HCT116 (cell line): ENCODE results near the gene RNU5B-1. TPM values are rescaled to one million over a fixed set of nuclear protein-coding genes. Genes with fewer than 3 reads are reported as not detected.

Experiments
- ATAC-seq: fragments of 200-7000 bp; cut with Tn5 transposase; 2 replicates; pipeline ENCODE4 v1.9.1; 2020; ENCODE audit warnings: mild to moderate bottlenecking, moderate library complexity
- BruUV-seq: library from RNA; stranded (reverse); fragments of 400-500 nt; replicated peaks from 2 replicates; lab custom pipeline; 2021; lab: Mats Ljungman, UMichigan
- CTCF ChIA-PET: fragments of 300-600 bp; sonication (Branson Sonifier 250); formaldehyde crosslinking; loops from one replicate; lab custom pipeline; 2021; ENCODE audit warnings: antibody characterized with exemption; lab: Charles Lee
- POLR2A ChIA-PET: fragments of 300-600, 350-600 bp; sonication (Branson Sonifier 250); formaldehyde crosslinking; loops from one replicate; lab custom pipeline; 2021; ENCODE audit warnings: antibody characterized with exemption; lab: Charles Lee
- RAD21 ChIA-PET, 2 experiments: fragments of 300-600 bp; sonication (Branson Sonifier 250); formaldehyde crosslinking; loops; one replicate each; lab custom pipeline; 2023; ENCODE audit warnings: low total read pairs in 2 of 2; ENCODE audit not compliant: uncharacterized antibody in 2 of 2, unreplicated experiment in 2 of 2, low non-redundant PET in 1 of 2; lab: Charles Lee
- DNase-seq: peaks from one replicate; pipeline ENCODE4 v3.0.0-alpha.2; 2010; ENCODE audit warnings: low read depth, low spot score
- H2AFZ ChIP-seq: fragments of 200-600 bp; shearing (Covaris generic), sonication (generic); 2 replicates; pipeline ENCODE4 v1.6.1; 2017; ENCODE audit warnings: low read depth, mixed run types, mixed read lengths, antibody characterized with exemption, low read length; ENCODE audit not compliant: poor library complexity, severe bottlenecking
- H3K27ac ChIP-seq: 2 replicates; pipeline ENCODE4 v1.5.1; 2012; ENCODE audit warnings: low read depth, low read length
- H3K27me3 ChIP-seq: fragments of 200-600 bp; sonication (generic); 2 replicates; pipeline ENCODE4 v1.6.1; 2016; ENCODE audit warnings: mixed run types, low read length, mixed read lengths; ENCODE audit not compliant: insufficient read depth
- H3K36me3 ChIP-seq, 2 experiments: fragments of 200-500 bp in 1 of 2; fragments of 200-600 bp in 1 of 2; sonication (Bioruptor generic) in 1 of 2; sonication (generic) in 1 of 2; 2 replicates each; pipeline versions ENCODE4 v1.5.1 to v1.6.1; 2014 to 2016; ENCODE audit warnings: low read length in 2 of 2, inconsistent platforms in 1 of 2, mixed read lengths in 1 of 2, mixed run types in 1 of 2; ENCODE audit not compliant: insufficient read depth in 2 of 2, control insufficient read depth in 1 of 2
- H3K4me1 ChIP-seq, 2 experiments: fragments of 200-600 bp in 1 of 2; sonication (generic) in 1 of 2; 2 replicates each; pipeline versions ENCODE4 v1.5.1 to v1.6.1; 2012 to 2017; ENCODE audit warnings: low read length in 2 of 2, inconsistent platforms in 1 of 2, mild to moderate bottlenecking in 1 of 2, mixed read lengths in 1 of 2, mixed run types in 1 of 2, moderate library complexity in 1 of 2; ENCODE audit not compliant: insufficient read depth in 2 of 2, control insufficient read depth in 1 of 2
- H3K4me2 ChIP-seq: fragments of 200-600 bp; sonication (generic); 2 replicates; pipeline ENCODE4 v1.6.1; 2017; ENCODE audit warnings: mixed run types, low read length, mixed read lengths
- H3K4me3 ChIP-seq, 2 experiments: fragments of 200-600 bp in 1 of 2; sonication (generic) in 1 of 2; replicated peaks in 1 of 2; 2 replicates each; pipeline ENCODE4 v1.5.1; 2011 to 2016; ENCODE audit warnings: low read length in 2 of 2, control low read depth in 1 of 2, low read depth in 1 of 2, mild to moderate bottlenecking in 1 of 2, mixed read lengths in 1 of 2, mixed run types in 1 of 2
- H3K79me2 ChIP-seq: fragments of 200-600 bp; sonication (generic); 2 replicates; pipeline ENCODE4 v1.6.1; 2017; ENCODE audit warnings: mild to moderate bottlenecking, mixed run types, low read length, moderate library complexity, mixed read lengths; ENCODE audit not compliant: insufficient read depth
- H3K9ac ChIP-seq: fragments of 200-600 bp; sonication (generic); 2 replicates; pipeline ENCODE4 v1.6.1; 2016; ENCODE audit warnings: low read length, mixed read lengths
- H3K9me2 ChIP-seq: fragments of 200-600 bp; sonication (generic), shearing (Covaris generic); 2 replicates; pipeline ENCODE4 v1.6.1; 2017; ENCODE audit warnings: mixed run types, mild to moderate bottlenecking, moderate library complexity; ENCODE audit not compliant: insufficient read depth
- H3K9me3 ChIP-seq, 2 experiments: fragments of 200-500 bp in 1 of 2; fragments of 200-600 bp in 1 of 2; sonication (Bioruptor generic) in 1 of 2; sonication (generic) in 1 of 2; 2 replicates each; pipeline ENCODE4 v1.6.1; 2014 to 2017; ENCODE audit warnings: low read length in 2 of 2, mixed read lengths in 2 of 2, inconsistent platforms in 1 of 2, low read depth in 1 of 2, mild to moderate bottlenecking in 1 of 2, mixed run types in 1 of 2, moderate library complexity in 1 of 2; ENCODE audit not compliant: control insufficient read depth in 1 of 2, insufficient read depth in 1 of 2
- H4K20me1 ChIP-seq: fragments of 200-600 bp; sonication (generic), shearing (Covaris generic); 2 replicates; pipeline ENCODE4 v1.6.1; 2017; ENCODE audit warnings: mixed run types, mild to moderate bottlenecking, moderate library complexity; ENCODE audit not compliant: insufficient read depth
- ATF3 ChIP-seq: IDR thresholded peaks from 2 replicates; pipeline ENCODE4 v1.6.1; 2012
- CBX3 ChIP-seq: IDR thresholded peaks from 2 replicates; pipeline ENCODE4 v1.6.1; 2012; ENCODE audit warnings: low read depth
- CEBPB ChIP-seq: IDR thresholded peaks from 2 replicates; pipeline ENCODE4 v1.6.1; 2012; ENCODE audit warnings: low read depth
- CTCF ChIP-seq, 3 experiments: fragments of 200-600 bp in 1 of 3; sonication (generic) in 1 of 3; IDR thresholded peaks in 2 of 3; conservative IDR thresholded peaks in 1 of 3; 2 replicates each; pipeline ENCODE4 v1.5.1; 2012 to 2017; ENCODE audit warnings: low read depth in 2 of 3, low read length in 2 of 3, antibody characterized with exemption in 1 of 3, borderline replicate concordance in 1 of 3, control low read depth in 1 of 3, mild to moderate bottlenecking in 1 of 3, mixed read lengths in 1 of 3, mixed run types in 1 of 3, moderate library complexity in 1 of 3; ENCODE audit not compliant: insufficient read depth in 1 of 3
- EGR1 ChIP-seq: IDR thresholded peaks from 2 replicates; pipeline ENCODE4 v1.6.1; 2012; ENCODE audit warnings: low read depth
- ELF1 ChIP-seq: IDR thresholded peaks from 2 replicates; pipeline ENCODE4 v1.6.1; 2012; ENCODE audit warnings: low read depth, borderline replicate concordance
- EZH2 ChIP-seq: fragments of 200-600 bp; sonication (generic); IDR thresholded peaks from 2 replicates; pipeline ENCODE4 v1.6.1; 2017; ENCODE audit warnings: antibody characterized with exemption, mixed run types
- JUND ChIP-seq: IDR thresholded peaks from 2 replicates; pipeline ENCODE4 v1.6.1; 2012
- MAX ChIP-seq: IDR thresholded peaks from 2 replicates; pipeline ENCODE4 v1.6.1; 2012
- POLR2A ChIP-seq: IDR thresholded peaks from 2 replicates; pipeline ENCODE4 v1.7.0; 2011; ENCODE audit warnings: borderline replicate concordance; ENCODE audit not compliant: insufficient read depth, insufficient read length; ENCODE audit errors: extremely low read depth
- POLR2AphosphoS5 ChIP-seq: IDR thresholded peaks from 2 replicates; pipeline ENCODE4 v1.6.1; 2011; ENCODE audit warnings: mild to moderate bottlenecking, low read depth, low read length, moderate library complexity
- REST ChIP-seq: IDR thresholded peaks from 2 replicates; pipeline ENCODE4 v1.6.1; 2012; ENCODE audit warnings: low read depth
- SIN3A ChIP-seq: IDR thresholded peaks from 2 replicates; pipeline ENCODE4 v1.6.1; 2012; ENCODE audit warnings: low read depth
- SP1 ChIP-seq: IDR thresholded peaks from 2 replicates; pipeline ENCODE4 v1.6.1; 2012; ENCODE audit warnings: low read depth
- SRF ChIP-seq: IDR thresholded peaks from 2 replicates; pipeline ENCODE4 v1.6.1; 2012; ENCODE audit warnings: low read depth
- TCF7L2 ChIP-seq: IDR thresholded peaks from 2 replicates; pipeline ENCODE4 v1.7.0; 2011; ENCODE audit warnings: borderline replicate concordance, inconsistent platforms; ENCODE audit not compliant: insufficient read depth, insufficient read length; ENCODE audit errors: extremely low read depth
- ZBTB33 ChIP-seq: IDR thresholded peaks from 2 replicates; pipeline ENCODE4 v1.6.1; 2011; ENCODE audit warnings: mild to moderate bottlenecking, low read length, moderate library complexity; ENCODE audit not compliant: insufficient replicate concordance; ENCODE audit errors: extremely low read depth
- ZFX ChIP-seq: fragments of 450-650 bp; IDR thresholded peaks from 2 replicates; pipeline ENCODE4 v1.6.1; 2017
- ZNF274 ChIP-seq: fragments of 200-500 bp; sonication (Bioruptor generic); IDR thresholded peaks from 2 replicates; pipeline ENCODE4 v1.6.1; 2014; ENCODE audit warnings: mild to moderate bottlenecking, low read depth, low read length, inconsistent platforms
- intact Hi-C: fragments of 100-400 bp; cut with micrococcal nuclease; formaldehyde crosslinking; loops from 2 replicates; pipeline ENCODE4 v1.10.0; 2022
- total RNA-seq: library from RNA; stranded (reverse); gene quantifications from one replicate; pipeline ENCODE4 v1.2.1, GENCODE V29; 2021; ENCODE audit not compliant: unreplicated experiment

Gene RNU5B-1
- total RNA-seq, 1 experiment from 2014 or later, result not detected

- Histone ChIP-seq H3K4me3 (no peak overlapping the region), H3K36me3 (no peaks in the 10 kb centered on the region), H2AFZ (no peak overlapping the region), H3K27me3 (no peaks in the 10 kb centered on the region; the same call in 1 of the 2 replicates), H3K4me2 (no peak overlapping the region), H3K4me1 (0 out of 4 replicates have a peak, but pooled peaks cover 0 to 4% of the 10 kb centered on the region in 2 experiments), H3K9ac (no peak overlapping the region), H3K27ac (no peak overlapping the region), H4K20me1 (no peaks in the 10 kb centered on the region), H3K9me3 (no peaks in the 10 kb centered on the region), H3K79me2 (no peaks in the 10 kb centered on the region), H3K9me2 (no peaks in the 10 kb centered on the region)
- ChIA-PET RAD21 (interaction anchor here in 1 of 2 experiments (0.6 kb wide), 1 partner anchor 91 kb away, joined by 3 read pairs; no protein-coding TSS in a partner anchor), CTCF (no interaction called here), POLR2A (no interaction called here)
- ATAC-seq (no peak), DNase-seq (no peak)
- no TSS peak for BruUV-seq
- no peak for TF ChIP-seq ZBTB33
- TF ChIP-seq TCF7L2, result no peak
- no peak for TF ChIP-seq POLR2AphosphoS5
- no peak for TF ChIP-seq ELF1
- TF ChIP-seq ZNF274, result no peak
- no peak for TF ChIP-seq CBX3
- no peak for TF ChIP-seq SIN3A
- TF ChIP-seq SP1, result no peak
- no peak for TF ChIP-seq CEBPB
- no peak for TF ChIP-seq REST
- no peak for TF ChIP-seq EZH2
- no peak for TF ChIP-seq CTCF (IDR thresholded peaks at IDR 0.05 in 2 of 3, conservative IDR thresholded peaks at IDR 0.05 in 1 of 3; ENCODE audit: borderline replicate concordance in 1 of 3, insufficient read depth in 1 of 3, low read depth in 2 of 3, low read length in 2 of 3)
- TF ChIP-seq POLR2A, result no peak
- no peak for TF ChIP-seq ATF3
- no peak for TF ChIP-seq ZFX
- no peak for TF ChIP-seq EGR1
- no peak for TF ChIP-seq MAX
- no peak for TF ChIP-seq JUND
- no peak for TF ChIP-seq SRF
- intact Hi-C loops, result no loop called here
Observed at GRCh38 chr15:65337436-65338070, 33.1 kb downstream of the RNU5B-1 start.
